T-helper 17 cell (primary cell): ENCODE data around the gene GRID2. TPM values are rescaled to one million over a fixed set of nuclear protein-coding genes. Genes with fewer than 3 reads are reported as not detected.

Experiments used
- ATAC-seq: fragments of 150-1000 bp; cut with Tn5 transposase; 2 replicates; pipeline ENCODE4 v1.10.0; 2021; ENCODE audit warnings: mild to moderate bottlenecking, moderate library complexity
- DNase-seq, 3 donors: peaks; one replicate each; pipeline versions ENCODE4 v3.0.0 to v3.0.0-alpha.2; 2020 to 2021
- H3K9me3 ChIP-seq: one replicate; pipeline ENCODE4 v1.7.0; 2013; ENCODE audit warnings: low read length, mild to moderate bottlenecking; ENCODE audit not compliant: control insufficient read depth, poor library complexity, severe bottlenecking
- H3K27ac Mint-ChIP-seq: one replicate; pipeline ENCODE4 v1.8.0; 2022; ENCODE audit warnings: mild to moderate bottlenecking, moderate library complexity, mixed read lengths
- H3K27me3 Mint-ChIP-seq: one replicate; pipeline ENCODE4 v1.8.0; 2022; ENCODE audit warnings: mixed read lengths
- H3K36me3 Mint-ChIP-seq: one replicate; pipeline ENCODE4 v1.8.0; 2022; ENCODE audit warnings: low read depth, mixed read lengths
- H3K4me1 Mint-ChIP-seq: one replicate; pipeline ENCODE4 v1.8.0; 2022; ENCODE audit warnings: mild to moderate bottlenecking, mixed read lengths
- H3K4me3 Mint-ChIP-seq: one replicate; pipeline ENCODE4 v1.8.0; 2022; ENCODE audit warnings: mild to moderate bottlenecking, moderate library complexity, mixed read lengths
- total RNA-seq, 4 donors: library from RNA in 2 of 4; stranded (reverse) in 2 of 4; gene quantifications; one replicate each; pipeline ENCODE4 v1.2.3 and lab custom pipeline; 2022 to 2026

Gene GRID2
- total RNA-seq, 2 donors from 2014 or later: not detected

GRCh38 chr4:93747220-93747619, 1443.5 kb downstream of the GRID2 start:
- H3K27me3 Mint-ChIP-seq: peaks cover 4% of the 10 kb centered on the region
- no peak overlapping the region for H3K4me3 Mint-ChIP-seq
- H3K4me1 Mint-ChIP-seq: no peaks in the 10 kb centered on the region
- no peaks in the 10 kb centered on the region for H3K36me3 Mint-ChIP-seq
- H3K27ac Mint-ChIP-seq: no peak overlapping the region
- no peak for ATAC-seq
- H3K9me3 ChIP-seq: no peaks in the 10 kb centered on the region
- no peak for DNase-seq

GRCh38 chr4:93748373-93749291, 1444.9 kb downstream of the GRID2 start:
- peaks cover 4% of the 10 kb centered on the region for H3K27me3 Mint-ChIP-seq
- no peaks in the 10 kb centered on the region for H3K4me1 Mint-ChIP-seq
- no peak overlapping the region for H3K4me3 Mint-ChIP-seq
- no peaks in the 10 kb centered on the region for H3K9me3 ChIP-seq
- no peak for ATAC-seq
- H3K36me3 Mint-ChIP-seq: no peaks in the 10 kb centered on the region
- no peak for DNase-seq
- H3K27ac Mint-ChIP-seq: no peak overlapping the region

- Mint-ChIP-seq H3K27me3 (peaks cover 4% of the 10 kb centered on the region), H3K27ac (no peak overlapping the region), H3K4me1 (no peaks in the 10 kb centered on the region), H3K4me3 (no peak overlapping the region), H3K36me3 (no peaks in the 10 kb centered on the region)
- DNase-seq (no peak), ATAC-seq (no peak)
- no peaks in the 10 kb centered on the region for H3K9me3 ChIP-seq
Observed at GRCh38 chr4:93749292-93749761, 1445.6 kb downstream of the GRID2 start.

- H3K4me1 Mint-ChIP-seq: no peaks in the 10 kb centered on the region
- ATAC-seq: no peak
- no peak for DNase-seq
- no peak overlapping the region for H3K4me3 Mint-ChIP-seq
- no peak overlapping the region for H3K27ac Mint-ChIP-seq
- no peaks in the 10 kb centered on the region for H3K36me3 Mint-ChIP-seq
- H3K27me3 Mint-ChIP-seq: peaks cover 4% of the 10 kb centered on the region
- no peaks in the 10 kb centered on the region for H3K9me3 ChIP-seq
Observed at GRCh38 chr4:93751411-93751810, 1447.6 kb downstream of the GRID2 start.

GRCh38 chr4:93756101-93756500, 1452.3 kb downstream of the GRID2 start:
- ATAC-seq (no peak), DNase-seq (no peak)
- Mint-ChIP-seq H3K27ac (no peak overlapping the region), H3K4me1 (no peaks in the 10 kb centered on the region), H3K36me3 (no peaks in the 10 kb centered on the region), H3K4me3 (no peak overlapping the region), H3K27me3 (no peaks in the 10 kb centered on the region)
- no peaks in the 10 kb centered on the region for H3K9me3 ChIP-seq

- H3K9me3 ChIP-seq: no peaks in the 10 kb centered on the region
- H3K27ac Mint-ChIP-seq: no peak overlapping the region
- H3K4me1 Mint-ChIP-seq: no peaks in the 10 kb centered on the region
- no peaks in the 10 kb centered on the region for H3K27me3 Mint-ChIP-seq
- ATAC-seq: no peak
- no peak overlapping the region for H3K4me3 Mint-ChIP-seq
- no peak for DNase-seq
- no peaks in the 10 kb centered on the region for H3K36me3 Mint-ChIP-seq
Observed at GRCh38 chr4:93759506-93759905, 1455.7 kb downstream of the GRID2 start.

- no peaks in the 10 kb centered on the region for H3K9me3 ChIP-seq
- Mint-ChIP-seq H3K4me3 (no peak overlapping the region), H3K36me3 (no peaks in the 10 kb centered on the region), H3K27me3 (no peaks in the 10 kb centered on the region), H3K4me1 (no peaks in the 10 kb centered on the region), H3K27ac (no peak overlapping the region)
- no peak for ATAC-seq
- DNase-seq: no peak
Observed at GRCh38 chr4:93760284-93760683, 1456.5 kb downstream of the GRID2 start.

GRCh38 chr4:93761286-93761685, 1457.5 kb downstream of the GRID2 start:
- no peak for ATAC-seq
- H3K27ac Mint-ChIP-seq: no peak overlapping the region
- no peaks in the 10 kb centered on the region for H3K4me1 Mint-ChIP-seq
- no peaks in the 10 kb centered on the region for H3K27me3 Mint-ChIP-seq
- H3K36me3 Mint-ChIP-seq: no peaks in the 10 kb centered on the region
- DNase-seq: no peak
- H3K9me3 ChIP-seq: no peaks in the 10 kb centered on the region
- no peak overlapping the region for H3K4me3 Mint-ChIP-seq

- no peaks in the 10 kb centered on the region for H3K27me3 Mint-ChIP-seq
- H3K36me3 Mint-ChIP-seq: no peaks in the 10 kb centered on the region
- H3K4me3 Mint-ChIP-seq: no peak overlapping the region
- ATAC-seq: no peak
- H3K4me1 Mint-ChIP-seq: no peaks in the 10 kb centered on the region
- H3K27ac Mint-ChIP-seq: no peak overlapping the region
- no peak for DNase-seq
- H3K9me3 ChIP-seq: no peaks in the 10 kb centered on the region
Observed at GRCh38 chr4:93764639-93765246, 1461.0 kb downstream of the GRID2 start.

- Mint-ChIP-seq H3K4me1 (peaks cover 4% of the 10 kb centered on the region), H3K36me3 (no peaks in the 10 kb centered on the region), H3K27me3 (no peaks in the 10 kb centered on the region), H3K4me3 (no peak overlapping the region), H3K27ac (no peak overlapping the region)
- peak; percentile 12 for ATAC-seq
- no peak for DNase-seq
- no peaks in the 10 kb centered on the region for H3K9me3 ChIP-seq
Observed at GRCh38 chr4:93767917-93768316, 1464.2 kb downstream of the GRID2 start.

- H3K4me1 Mint-ChIP-seq: peaks cover 4% of the 10 kb centered on the region
- H3K27ac Mint-ChIP-seq: no peak overlapping the region
- H3K36me3 Mint-ChIP-seq: no peaks in the 10 kb centered on the region
- no peaks in the 10 kb centered on the region for H3K9me3 ChIP-seq
- H3K4me3 Mint-ChIP-seq: no peak overlapping the region
- H3K27me3 Mint-ChIP-seq: no peaks in the 10 kb centered on the region
- no peak for DNase-seq
- no peak for ATAC-seq
Observed at GRCh38 chr4:93770201-93770600, 1466.4 kb downstream of the GRID2 start.

GRCh38 chr4:93771640-93772411, 1468.1 kb downstream of the GRID2 start:
- no peaks in the 10 kb centered on the region for H3K9me3 ChIP-seq
- no peak for DNase-seq
- no peaks in the 10 kb centered on the region for H3K36me3 Mint-ChIP-seq
- H3K4me1 Mint-ChIP-seq: peaks cover 4% of the 10 kb centered on the region
- no peak for ATAC-seq
- H3K27ac Mint-ChIP-seq: no peak overlapping the region
- H3K4me3 Mint-ChIP-seq: no peak overlapping the region
- no peaks in the 10 kb centered on the region for H3K27me3 Mint-ChIP-seq

GRCh38 chr4:93772858-93773257, 1469.1 kb downstream of the GRID2 start:
- ATAC-seq (no peak), DNase-seq (no peak)
- Mint-ChIP-seq H3K4me3 (no peak overlapping the region), H3K36me3 (no peaks in the 10 kb centered on the region), H3K4me1 (peaks cover 4% of the 10 kb centered on the region), H3K27me3 (no peaks in the 10 kb centered on the region), H3K27ac (no peak overlapping the region)
- no peaks in the 10 kb centered on the region for H3K9me3 ChIP-seq
